ENCODE results near the gene ERRFI1. TPM values are rescaled to one million over a fixed set of nuclear protein-coding genes. Genes with fewer than 3 reads are reported as not detected.

ERRFI1 gene
- total RNA-seq, 4 donors from 2014 or later = 63.9 to 152 (median 95.9) TPM

GRCh38 chr1:8025671-8026144, 401 bp downstream of the ERRFI1 start:
- Histone ChIP-seq H3K36me3 (no peaks in the 10 kb centered on the region), H3K4me3 (peak overlapping the region; percentile 63 to 94 (median 79)), H3K9me3 (no peaks in the 10 kb centered on the region), H3K4me1 (peaks cover 0 to 60% (median 8%) of the 10 kb centered on the region in 4 donors), H3K27me3 (no peaks in the 10 kb centered on the region), H3K27ac (peak overlapping the region; percentile 85 to 96 (median 95))
- WGBS, 2 donors = 0 to 1% methylated on average over 1 to 62 of the region's 69 CpGs
- TF ChIP-seq EP300 (IDR thresholded peaks at IDR 0.05) = no peak
- no peak for TF ChIP-seq CTCF (IDR thresholded peaks at IDR 0.05)
- TF ChIP-seq POLR2A (IDR thresholded peaks at IDR 0.05) = no peak
- no peak for DNase-seq (ENCODE audit: low spot score in 2 of 2)

GRCh38 chr1:8025061-8025670, 943 bp downstream of the ERRFI1 start:
- peak overlapping the region; percentile 85 to 96 (median 95) for H3K27ac ChIP-seq
- TF ChIP-seq CTCF (IDR thresholded peaks at IDR 0.05) = no peak
- TF ChIP-seq POLR2A (IDR thresholded peaks at IDR 0.05) = no peak
- TF ChIP-seq EP300 (IDR thresholded peaks at IDR 0.05) = no peak
- 7 to 11% methylated on average over 19 of the region's 19 CpGs for WGBS, 2 donors

GRCh38 chr1:8024329-8024728, 1.8 kb downstream of the ERRFI1 start:
- peaks cover 0 to 74% (median 8%) of the 10 kb centered on the region in 4 donors for H3K4me1 ChIP-seq
- WGBS, 2 donors = 92 to 95% methylated on average over 3 of the region's 3 CpGs
- peak overlapping the region in 1 of 4 donors; percentile 96 for H3K27ac ChIP-seq
- no peaks in the 10 kb centered on the region for H3K36me3 ChIP-seq
- H3K9me3 ChIP-seq = no peaks in the 10 kb centered on the region
- peak overlapping the region in 3 of 4 donors; percentile 73 to 94 (median 85) for H3K4me3 ChIP-seq
- no peak for DNase-seq (ENCODE audit: low spot score in 2 of 2)
- H3K27me3 ChIP-seq = no peaks in the 10 kb centered on the region
- no peak for TF ChIP-seq POLR2A (IDR thresholded peaks at IDR 0.05)
- no peak for TF ChIP-seq EP300 (IDR thresholded peaks at IDR 0.05)
- TF ChIP-seq CTCF (IDR thresholded peaks at IDR 0.05) = no peak

More at GRCh38 chr1:8025061-8025670, 943 bp downstream of the ERRFI1 start:
- Histone ChIP-seq H3K36me3 (no peaks in the 10 kb centered on the region), H3K9me3 (no peaks in the 10 kb centered on the region), H3K27me3 (no peaks in the 10 kb centered on the region), H3K4me3 (peak overlapping the region; percentile 63 to 94 (median 79)), H3K4me1 (peaks cover 0 to 65% (median 8%) of the 10 kb centered on the region in 4 donors)
- DNase-seq (ENCODE audit: low spot score in 2 of 2) = no peak

- Histone ChIP-seq H3K9me3 (no peaks in the 10 kb centered on the region), H3K4me3 (peak overlapping the region in 3 of 4 donors; percentile 73 to 94 (median 85)), H3K4me1 (peaks cover 0 to 75% (median 8%) of the 10 kb centered on the region in 4 donors), H3K36me3 (no peaks in the 10 kb centered on the region), H3K27me3 (no peaks in the 10 kb centered on the region), H3K27ac (peak overlapping the region in 1 of 4 donors; percentile 96)
- no peak for DNase-seq (ENCODE audit: low spot score in 2 of 2)
- TF ChIP-seq CTCF (IDR thresholded peaks at IDR 0.05) (no peak), EP300 (IDR thresholded peaks at IDR 0.05) (no peak), POLR2A (IDR thresholded peaks at IDR 0.05) (no peak)
- WGBS, 2 donors = 0 to 53% methylated on average over 1 of the region's 1 CpG
Observed at GRCh38 chr1:8023995-8024313, 2.2 kb downstream of the ERRFI1 start.

- Histone ChIP-seq H3K4me1 (peaks cover 0 to 75% (median 12%) of the 10 kb centered on the region in 4 donors), H3K9me3 (no peaks in the 10 kb centered on the region), H3K36me3 (no peaks in the 10 kb centered on the region), H3K27ac (peak overlapping the region in 2 of 4 donors; percentile 60 to 96), H3K27me3 (no peaks in the 10 kb centered on the region), H3K4me3 (peak overlapping the region; percentile 13 to 94 (median 79))
- DNase-seq (ENCODE audit: low spot score in 2 of 2) = no peak
- TF ChIP-seq CTCF (IDR thresholded peaks at IDR 0.05) (no peak), EP300 (IDR thresholded peaks at IDR 0.05) (no peak), POLR2A (IDR thresholded peaks at IDR 0.05) (no peak)
- 87 to 91% methylated on average over 10 of the region's 10 CpGs for WGBS, 2 donors
Observed at GRCh38 chr1:8023287-8023994, 2.7 kb downstream of the ERRFI1 start.

Measured in tibial nerve (tissue), 4 donors.